ENCODE data around the gene ZBTB7C. TPM values are rescaled to one million over a fixed set of nuclear protein-coding genes. Genes with fewer than 3 reads are reported as not detected.

ZBTB7C gene
- total RNA-seq, 1 experiment from 2014 or later = 0.32 TPM

GRCh38 chr18:48023334-48024008, 385.7 kb downstream of the ZBTB7C start:
- intact Hi-C loops (cut with micrococcal nuclease; ENCODE audit: unreplicated experiment) = no loop called here
- CTCF ChIA-PET = no interaction called here
- Histone ChIP-seq H3K27me3 (replicated peaks; ENCODE audit: insufficient read depth, low read depth, low read length, poor library complexity) (peaks cover 28% of the 10 kb centered on the region), H3K36me3 (ENCODE audit: insufficient read depth, low read length, poor library complexity, severe bottlenecking) (no peaks in the 10 kb centered on the region), H3K4me3 (ENCODE audit: low read depth, low read length, poor library complexity, severe bottlenecking) (no peak overlapping the region), H3K27ac (ENCODE audit: low read depth, low read length, poor library complexity, severe bottlenecking) (no peak overlapping the region), H3K9me3 (ENCODE audit: low read depth, low read length, poor library complexity, severe bottlenecking) (no peaks in the 10 kb centered on the region), H3K4me1 (ENCODE audit: insufficient read depth, low read length, poor library complexity, severe bottlenecking) (no peaks in the 10 kb centered on the region)
- TF ChIP-seq CTCF (conservative IDR thresholded peaks at IDR 0.05; ENCODE audit: low read depth, low read length) (0 out of 2 replicates have a peak, but pooled peaks have one; percentile 41), EZH2 (IDR thresholded peaks at IDR 0.05; ENCODE audit: borderline replicate concordance, low read depth, low read length, poor library complexity, severe bottlenecking) (no peak)
- POLR2A ChIA-PET (ENCODE audit: low non-redundant PET) = no interaction called here
- DNase-seq (ENCODE audit: low spot score) = peak; percentile 30
- no TSS peak for BruUV-seq (replicated peaks)

GRCh38 chr18:48022531-48023329, 386.5 kb downstream of the ZBTB7C start:
- POLR2A ChIA-PET (ENCODE audit: low non-redundant PET) = no interaction called here
- Histone ChIP-seq H3K36me3 (ENCODE audit: insufficient read depth, low read length, poor library complexity, severe bottlenecking) (no peaks in the 10 kb centered on the region), H3K4me3 (ENCODE audit: low read depth, low read length, poor library complexity, severe bottlenecking) (no peak overlapping the region), H3K27ac (ENCODE audit: low read depth, low read length, poor library complexity, severe bottlenecking) (no peak overlapping the region), H3K4me1 (ENCODE audit: insufficient read depth, low read length, poor library complexity, severe bottlenecking) (no peaks in the 10 kb centered on the region), H3K27me3 (replicated peaks; ENCODE audit: insufficient read depth, low read depth, low read length, poor library complexity) (peaks cover 28% of the 10 kb centered on the region), H3K9me3 (ENCODE audit: low read depth, low read length, poor library complexity, severe bottlenecking) (no peaks in the 10 kb centered on the region)
- peak; percentile 80 for DNase-seq (ENCODE audit: low spot score)
- BruUV-seq (replicated peaks) = no TSS peak
- TF ChIP-seq CTCF (conservative IDR thresholded peaks at IDR 0.05; ENCODE audit: low read depth, low read length) (peak; percentile 64), EZH2 (IDR thresholded peaks at IDR 0.05; ENCODE audit: borderline replicate concordance, low read depth, low read length, poor library complexity, severe bottlenecking) (no peak)
- intact Hi-C loops (cut with micrococcal nuclease; ENCODE audit: unreplicated experiment) = loop anchor here (1.0 kb wide), 1 partner anchor 250 kb away; no protein-coding TSS in a partner anchor
- CTCF ChIA-PET = no interaction called here

- Histone ChIP-seq H3K4me1 (ENCODE audit: insufficient read depth, low read length, poor library complexity, severe bottlenecking) (no peaks in the 10 kb centered on the region), H3K36me3 (ENCODE audit: insufficient read depth, low read length, poor library complexity, severe bottlenecking) (no peaks in the 10 kb centered on the region), H3K27ac (ENCODE audit: low read depth, low read length, poor library complexity, severe bottlenecking) (no peak overlapping the region), H3K4me3 (ENCODE audit: low read depth, low read length, poor library complexity, severe bottlenecking) (no peak overlapping the region), H3K9me3 (ENCODE audit: low read depth, low read length, poor library complexity, severe bottlenecking) (no peaks in the 10 kb centered on the region), H3K27me3 (replicated peaks; ENCODE audit: insufficient read depth, low read depth, low read length, poor library complexity) (peaks cover 28% of the 10 kb centered on the region)
- CTCF ChIA-PET = no interaction called here
- POLR2A ChIA-PET (ENCODE audit: low non-redundant PET) = no interaction called here
- TF ChIP-seq CTCF (conservative IDR thresholded peaks at IDR 0.05; ENCODE audit: low read depth, low read length) = no peak
- TF ChIP-seq EZH2 (IDR thresholded peaks at IDR 0.05; ENCODE audit: borderline replicate concordance, low read depth, low read length, poor library complexity, severe bottlenecking) = no peak
- intact Hi-C loops (cut with micrococcal nuclease; ENCODE audit: unreplicated experiment) = loop anchor here (1.0 kb wide), 1 partner anchor 250 kb away; no protein-coding TSS in a partner anchor
- no peak for DNase-seq (ENCODE audit: low spot score)
- no TSS peak for BruUV-seq (replicated peaks)
Measured at GRCh38 chr18:48022021-48022420, 387.2 kb downstream of the ZBTB7C start.
